Neural progenitor cell (in vitro differentiated cells): ENCODE data around the gene FASTKD1. TPM values are rescaled to one million over a fixed set of nuclear protein-coding genes. Genes with fewer than 3 reads are reported as not detected.
"Not testable (repeated sequence)": the region's sequence is repeated elsewhere in the genome, so short reads cannot be mapped to it uniquely, and the experiment has no call there.

Source experiments
- DNase-seq: peaks from one replicate; pipeline ENCODE4 v3.0.0-alpha.2; 2016; ENCODE audit warnings: low spot score
- H2AFZ ChIP-seq: fragments of 200-600 bp; sonication (generic); replicated peaks from 2 replicates; pipeline ENCODE4 v1.6.1; 2016; ENCODE audit warnings: antibody characterized with exemption
- H3F3A ChIP-seq: fragments of 200-600 bp; sonication (generic); 2 replicates; pipeline ENCODE4 v1.6.1; 2016; ENCODE audit warnings: antibody characterized with exemption, low read depth
- H3K27ac ChIP-seq: fragments of 200-600 bp; sonication (generic); 2 replicates; pipeline ENCODE4 v1.5.1; 2016; ENCODE audit warnings: mild to moderate bottlenecking
- H3K27me3 ChIP-seq: fragments of 200-600 bp; sonication (generic); 2 replicates; pipeline ENCODE4 v1.6.1; 2016; ENCODE audit warnings: mild to moderate bottlenecking, moderate library complexity
- H3K36me3 ChIP-seq: fragments of 200-600 bp; sonication (generic); 2 replicates; pipeline ENCODE4 v1.5.1; 2016
- H3K4me1 ChIP-seq: fragments of 200-600 bp; sonication (generic); 2 replicates; pipeline ENCODE4 v1.6.1; 2016; ENCODE audit warnings: mixed run types
- H3K4me2 ChIP-seq: fragments of 200-600 bp; sonication (generic); 2 replicates; pipeline ENCODE4 v1.6.1; 2016
- H3K4me3 ChIP-seq: fragments of 200-600 bp; sonication (generic); 2 replicates; pipeline ENCODE4 v1.5.1; 2016
- H3K79me2 ChIP-seq: fragments of 200-600 bp; sonication (generic); 2 replicates; pipeline ENCODE4 v1.6.1; 2016; ENCODE audit warnings: low read depth
- H3K9ac ChIP-seq: fragments of 200-600 bp; sonication (generic); 2 replicates; pipeline ENCODE4 v1.6.1; 2016
- H3K9me3 ChIP-seq: fragments of 200-600 bp; sonication (generic); 2 replicates; pipeline ENCODE4 v1.5.1; 2016; ENCODE audit warnings: low read depth
- H4K20me1 ChIP-seq: fragments of 200-600 bp; sonication (generic); 2 replicates; pipeline ENCODE4 v1.6.1; 2016; ENCODE audit warnings: low read depth
- H3K27ac Mint-ChIP-seq: 3 replicates; pipeline ENCODE4 v1.8.0; 2021; ENCODE audit warnings: mixed read lengths
- H3K27me3 Mint-ChIP-seq: 2 replicates; pipeline ENCODE4 v1.8.0; 2022; ENCODE audit warnings: low read depth, mild to moderate bottlenecking, inconsistent platforms, moderate library complexity, mixed read lengths; ENCODE audit not compliant: insufficient read depth
- H3K36me3 Mint-ChIP-seq: 3 replicates; pipeline ENCODE4 v1.8.0; 2021; ENCODE audit warnings: mixed read lengths
- H3K4me1 Mint-ChIP-seq: 3 replicates; pipeline ENCODE4 v1.8.0; 2021; ENCODE audit warnings: mixed read lengths
- H3K4me3 Mint-ChIP-seq: 3 replicates; pipeline ENCODE4 v1.8.0; 2021; ENCODE audit warnings: mild to moderate bottlenecking, moderate library complexity, mixed read lengths
- H3K9me3 Mint-ChIP-seq: 3 replicates; pipeline ENCODE4 v1.8.0; 2020; ENCODE audit warnings: mixed read lengths
- EZH2 ChIP-seq: fragments of 200-600 bp; sonication (generic); IDR thresholded peaks from 2 replicates; pipeline ENCODE4 v1.6.1; 2017; ENCODE audit warnings: antibody characterized with exemption, mild to moderate bottlenecking, moderate library complexity
- EZH2phosphoT487 ChIP-seq: fragments of 200-600 bp; sonication (generic); IDR thresholded peaks from 2 replicates; pipeline ENCODE4 v1.6.1; 2017; ENCODE audit warnings: antibody characterized with exemption
- total RNA-seq: library from RNA; depleted of rRNA; stranded (reverse); fragments of >200 nt; gene quantifications from 2 replicates; pipeline ENCODE4 v1.2.3, GENCODE V29; 2015; ENCODE audit warnings: low replicate concordance
- TF ChIP-seq, protein P1 (sequence below): fragments of 200-600 bp; sonication (generic); IDR thresholded peaks from 2 replicates; pipeline ENCODE4 v1.5.1; 2017; ENCODE audit warnings: antibody characterized with exemption, mild to moderate bottlenecking

FASTKD1 gene
- total RNA-seq, 1 donor from 2014 or later: 60.3 TPM

DNA sequence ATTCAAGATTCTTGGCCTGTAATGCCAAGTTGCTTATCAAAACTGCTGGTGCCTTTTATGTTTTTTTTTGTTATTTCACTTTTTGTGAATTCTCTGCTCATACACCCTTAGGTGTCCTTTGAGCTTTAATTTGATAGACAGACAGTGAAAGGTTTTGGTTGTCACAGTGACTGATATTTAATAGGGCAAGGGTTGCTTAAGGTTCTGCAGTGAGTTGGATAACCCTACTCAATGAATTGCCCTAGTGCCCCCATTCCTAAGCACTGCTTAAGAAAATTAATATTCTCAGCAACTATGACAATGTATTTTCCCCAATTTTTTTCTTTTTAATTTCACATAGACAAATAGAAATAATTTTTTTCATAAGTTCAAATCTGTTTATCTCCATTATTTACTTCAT, 25.9 kb upstream of the FASTKD1 start:
- H3F3A ChIP-seq: peaks cover 4% of the 10 kb centered on the region
- Mint-ChIP-seq H3K27me3 (no peaks in the 10 kb centered on the region), H3K9me3 (no peaks in the 10 kb centered on the region), H3K4me1 (no peaks in the 10 kb centered on the region), H3K27ac (no peak overlapping the region), H3K36me3 (peaks cover 10% of the 10 kb centered on the region), H3K4me3 (no peak overlapping the region)
- H3K27ac ChIP-seq: no peak overlapping the region
- no peaks in the 10 kb centered on the region for H3K9me3 ChIP-seq
- H3K4me1 ChIP-seq: no peaks in the 10 kb centered on the region
- H3K4me3 ChIP-seq: no peak overlapping the region
- H3K4me2 ChIP-seq: no peak overlapping the region
- TF ChIP-seq, protein P1, sequence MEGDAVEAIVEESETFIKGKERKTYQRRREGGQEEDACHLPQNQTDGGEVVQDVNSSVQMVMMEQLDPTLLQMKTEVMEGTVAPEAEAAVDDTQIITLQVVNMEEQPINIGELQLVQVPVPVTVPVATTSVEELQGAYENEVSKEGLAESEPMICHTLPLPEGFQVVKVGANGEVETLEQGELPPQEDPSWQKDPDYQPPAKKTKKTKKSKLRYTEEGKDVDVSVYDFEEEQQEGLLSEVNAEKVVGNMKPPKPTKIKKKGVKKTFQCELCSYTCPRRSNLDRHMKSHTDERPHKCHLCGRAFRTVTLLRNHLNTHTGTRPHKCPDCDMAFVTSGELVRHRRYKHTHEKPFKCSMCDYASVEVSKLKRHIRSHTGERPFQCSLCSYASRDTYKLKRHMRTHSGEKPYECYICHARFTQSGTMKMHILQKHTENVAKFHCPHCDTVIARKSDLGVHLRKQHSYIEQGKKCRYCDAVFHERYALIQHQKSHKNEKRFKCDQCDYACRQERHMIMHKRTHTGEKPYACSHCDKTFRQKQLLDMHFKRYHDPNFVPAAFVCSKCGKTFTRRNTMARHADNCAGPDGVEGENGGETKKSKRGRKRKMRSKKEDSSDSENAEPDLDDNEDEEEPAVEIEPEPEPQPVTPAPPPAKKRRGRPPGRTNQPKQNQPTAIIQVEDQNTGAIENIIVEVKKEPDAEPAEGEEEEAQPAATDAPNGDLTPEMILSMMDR: no peak
- no peak overlapping the region for H2AFZ ChIP-seq
- H3K27me3 ChIP-seq: no peaks in the 10 kb centered on the region
- peaks cover 73% of the 10 kb centered on the region for H4K20me1 ChIP-seq
- no peaks in the 10 kb centered on the region for H3K36me3 ChIP-seq
- DNase-seq: no peak
- peaks cover 99% of the 10 kb centered on the region for H3K79me2 ChIP-seq
- H3K9ac ChIP-seq: no peak overlapping the region

- Histone ChIP-seq H3K27ac (no peak overlapping the region), H3K79me2 (peaks cover 100% of the 10 kb centered on the region), H3K4me2 (no peak overlapping the region), H3F3A (peaks cover 4% of the 10 kb centered on the region), H4K20me1 (peaks cover 73% of the 10 kb centered on the region), H3K4me1 (no peaks in the 10 kb centered on the region), H3K9ac (no peak overlapping the region), H3K9me3 (no peaks in the 10 kb centered on the region), H3K4me3 (no peak overlapping the region), H3K27me3 (no peaks in the 10 kb centered on the region), H2AFZ (no peak overlapping the region), H3K36me3 (no peaks in the 10 kb centered on the region)
- Mint-ChIP-seq H3K36me3 (peaks cover 7% of the 10 kb centered on the region), H3K27ac (no peak overlapping the region), H3K27me3 (no peaks in the 10 kb centered on the region), H3K4me3 (no peak overlapping the region), H3K4me1 (no peaks in the 10 kb centered on the region), H3K9me3 (no peaks in the 10 kb centered on the region)
- DNase-seq: no peak
- TF ChIP-seq, protein P1: no peak
- no peak for TF ChIP-seq EZH2
- no peak for TF ChIP-seq EZH2phosphoT487
These were observed 25.3 kb upstream of the FASTKD1 start for GRCh38 chr2:169598982-169599381.

- H3K4me3 ChIP-seq, H3K36me3 ChIP-seq, H3K4me3 Mint-ChIP-seq, DNase-seq, H3K9ac ChIP-seq, H3K9me3 ChIP-seq, H3K27ac Mint-ChIP-seq, H3K27ac ChIP-seq, H2AFZ ChIP-seq, H3K36me3 Mint-ChIP-seq, H3K4me2 ChIP-seq, H3K9me3 Mint-ChIP-seq, H3K27me3 ChIP-seq, H3K27me3 Mint-ChIP-seq, H3F3A ChIP-seq, H3K4me1 Mint-ChIP-seq, H3K4me1 ChIP-seq: not testable (repeated sequence)
- H3K79me2 ChIP-seq: peaks cover 100% of the 10 kb centered on the region
- peaks cover 62% of the 10 kb centered on the region for H4K20me1 ChIP-seq
These were observed 22.9 kb upstream of the FASTKD1 start for GRCh38 chr2:169596546-169596945.

- Histone ChIP-seq H3K4me2 (no peak overlapping the region), H3K4me1 (peaks cover 6% of the 10 kb centered on the region), H3K27ac (no peak overlapping the region), H3K36me3 (no peaks in the 10 kb centered on the region), H3K9me3 (no peaks in the 10 kb centered on the region), H3K27me3 (no peaks in the 10 kb centered on the region), H3K4me3 (no peak overlapping the region), H4K20me1 (peaks cover 30% of the 10 kb centered on the region), H3K9ac (no peak overlapping the region), H3F3A (no peaks in the 10 kb centered on the region), H3K79me2 (peaks cover 100% of the 10 kb centered on the region), H2AFZ (no peak overlapping the region)
- Mint-ChIP-seq H3K9me3 (peaks cover 9% of the 10 kb centered on the region), H3K27me3 (no peaks in the 10 kb centered on the region), H3K36me3 (peaks cover 20% of the 10 kb centered on the region), H3K4me1 (peaks cover 7% of the 10 kb centered on the region), H3K4me3 (no peak overlapping the region), H3K27ac (no peak overlapping the region)
- DNase-seq: no peak
- TF ChIP-seq EZH2phosphoT487 (no peak), EZH2 (no peak)
These were observed 17.1 kb upstream of the FASTKD1 start for GRCh38 chr2:169590804-169591203.
